K562 (cell line): ENCODE measurements around the gene SCLT1. TPM values are rescaled to one million over a fixed set of nuclear protein-coding genes. Genes with fewer than 3 reads are reported as not detected.

Source experiments
- ATAC-seq: fragments of 200-7000 bp; cut with Tn5 transposase; 3 replicates; pipeline ENCODE4 v1.9.1; 2020; ENCODE audit warnings: moderate library complexity
- BruUV-seq: library from RNA; stranded (reverse); fragments of 400-500 nt; replicated peaks from 2 replicates; lab custom pipeline; 2021; lab: Mats Ljungman, UMichigan
- CTCF ChIA-PET: fragments of 300-600 bp; formaldehyde crosslinking; extraction: SDS; loops from one replicate; lab custom pipeline; 2021; ENCODE audit warnings: low intra/inter-chr PET ratio; lab: Yijun Ruan, JAX
- POLR2A ChIA-PET: fragments of 300-600, 350-650 bp; sonication (Branson Sonifier 250); formaldehyde crosslinking; extraction: SDS; loops from one replicate; lab custom pipeline; 2021; ENCODE audit warnings: antibody characterized with exemption, inconsistent platforms; lab: Yijun Ruan, JAX
- DNase-seq, 4 experiments: peaks; one replicate each; pipeline versions ENCODE4 v3.0.0 to v3.0.0-alpha.2; 2011 to 2018; ENCODE audit warnings: low spot score in 3 of 4, mixed read lengths in 3 of 4; ENCODE audit errors: extremely low read depth in 1 of 4
- FAIRE-seq: peaks from 2 replicates; lab custom pipeline; 2011; peaks lifted over from hg19 to GRCh38; lab: Jason Lieb, UNC
- H2AFZ ChIP-seq: 2 replicates; pipeline ENCODE4 v1.6.0; 2011; ENCODE audit warnings: low read depth, low read length, control low read depth, inconsistent platforms
- H3K27ac ChIP-seq: fragments of 200-600 bp; 3 replicates; pipeline ENCODE4 v1.8.0; 2011; ENCODE audit warnings: low read depth, mild to moderate bottlenecking, control low read depth, inconsistent platforms, low read length, moderate library complexity, mixed read lengths; ENCODE audit errors: extremely low read depth
- H3K27me3 ChIP-seq, 2 experiments: fragments of 300-600 bp in 1 of 2; 2 replicates in 1 of 2; 3 replicates in 1 of 2; pipeline versions ENCODE4 v1.6.0 to v1.8.0; 2011; ENCODE audit warnings: inconsistent platforms in 2 of 2, low read length in 2 of 2, mild to moderate bottlenecking in 1 of 2, mixed read lengths in 1 of 2, moderate library complexity in 1 of 2; ENCODE audit not compliant: control insufficient read depth in 2 of 2, insufficient read depth in 2 of 2
- H3K36me3 ChIP-seq: fragments of 300-600 bp; 3 replicates; pipeline ENCODE4 v1.8.0; 2011; ENCODE audit warnings: mild to moderate bottlenecking, low read length, inconsistent platforms; ENCODE audit not compliant: control insufficient read depth, insufficient read depth
- H3K4me1 ChIP-seq, 2 experiments: fragments of 200-600 bp in 1 of 2; replicated peaks in 1 of 2; 2 replicates in 1 of 2; 3 replicates in 1 of 2; pipeline versions ENCODE4 v1.5.1 to v1.8.0; 2011; ENCODE audit warnings: inconsistent platforms in 2 of 2, low read length in 2 of 2, mild to moderate bottlenecking in 1 of 2, mixed read lengths in 1 of 2, moderate library complexity in 1 of 2; ENCODE audit not compliant: control insufficient read depth in 2 of 2, insufficient read depth in 2 of 2
- H3K4me2 ChIP-seq: 2 replicates; pipeline ENCODE4 v1.6.1; 2011; ENCODE audit warnings: low read length, control low read depth, inconsistent platforms, mixed read lengths; ENCODE audit not compliant: insufficient read depth
- H3K4me3 ChIP-seq: fragments of 200-600 bp; sonication (generic), shearing (Covaris generic); 2 replicates; pipeline ENCODE4 v1.5.1; 2016; ENCODE audit warnings: control low read depth, inconsistent platforms
- H3K79me2 ChIP-seq: fragments of 200-600 bp; 3 replicates; pipeline ENCODE4 v1.8.0; 2011; ENCODE audit warnings: low read length, inconsistent platforms; ENCODE audit not compliant: control insufficient read depth, insufficient read depth
- H3K9ac ChIP-seq, 2 experiments: 2 replicates each; pipeline versions ENCODE4 v1.6.0 to v1.6.1; 2011; ENCODE audit warnings: low read depth in 2 of 2, low read length in 2 of 2, control low read depth in 1 of 2, inconsistent platforms in 1 of 2, mild to moderate bottlenecking in 1 of 2, mixed read lengths in 1 of 2; ENCODE audit not compliant: insufficient read depth in 1 of 2
- H3K9me1 ChIP-seq: one replicate; pipeline ENCODE4 v1.6.0; 2011; ENCODE audit warnings: inconsistent platforms, mild to moderate bottlenecking, low read length, moderate library complexity; ENCODE audit not compliant: control insufficient read depth, insufficient read depth
- H3K9me3 ChIP-seq: replicated peaks from 2 replicates; pipeline ENCODE4 v1.5.1; 2011; ENCODE audit warnings: low read depth, low read length, inconsistent platforms; ENCODE audit not compliant: control insufficient read depth, insufficient read depth
- H4K20me1 ChIP-seq: replicated peaks from 2 replicates; pipeline ENCODE4 v1.6.1; 2011; ENCODE audit warnings: low read length, inconsistent platforms, mixed read lengths; ENCODE audit not compliant: control insufficient read depth, insufficient read depth
- ARID1B ChIP-seq: fragments of 450-650 bp; IDR thresholded peaks from 2 replicates; pipeline ENCODE4 v1.6.1; 2016; ENCODE audit warnings: antibody characterized with exemption, mild to moderate bottlenecking, inconsistent platforms
- DIDO1 ChIP-seq: fragments of 450-650 bp; IDR thresholded peaks from 2 replicates; pipeline ENCODE4 v1.6.1; 2016; ENCODE audit warnings: low read depth, missing biosample characterization, missing genetic modification characterization
- EZH2 ChIP-seq: IDR thresholded peaks from 2 replicates; pipeline ENCODE4 v1.6.1; 2012; ENCODE audit warnings: low read depth, mild to moderate bottlenecking, inconsistent platforms, low read length, borderline replicate concordance
- FOXJ2 ChIP-seq: fragments of 200-800 bp; sonication (Bioruptor generic); IDR thresholded peaks from 2 replicates; pipeline ENCODE4 v1.6.1; 2016; ENCODE audit warnings: missing genetic modification characterization, missing compliant biosample characterization
- GMEB1 ChIP-seq: fragments of 250-450 bp; sonication (Bioruptor Pico); IDR thresholded peaks from 2 replicates; pipeline ENCODE4 v1.4.0; 2020; ENCODE audit warnings: mild to moderate bottlenecking
- PHF20 ChIP-seq: fragments of 450-650 bp; IDR thresholded peaks from 2 replicates; pipeline ENCODE4 v1.6.1; 2018; ENCODE audit not compliant: partially characterized antibody
- POLR2A ChIP-seq: fragments of 450-650 bp; conservative IDR thresholded peaks from 2 replicates; pipeline ENCODE4 v1.6.1; 2016
- STAT5A ChIP-seq: IDR thresholded peaks from 2 replicates; pipeline ENCODE4 v1.6.1; 2012; ENCODE audit warnings: low read length, inconsistent platforms, borderline replicate concordance
- SUPT5H ChIP-seq: fragments of 450-650 bp; IDR thresholded peaks from 2 replicates; pipeline ENCODE4 v1.6.1; 2016
- WGBS: fragments of 100-300 bp; shearing (Covaris generic); methylation state at CpG from one replicate; pipeline ENCODE4 v1.1.6; 2016; ENCODE audit warnings: low coverage, mixed read lengths; ENCODE audit not compliant: insufficient coverage; ENCODE audit errors: missing lambda C conversion rate; 5-methylcytosine and 5-hydroxymethylcytosine counted together
- in situ Hi-C: fragments of 300-500 bp; cut with MboI; formaldehyde crosslinking; loops from 4 replicates; pipeline ENCODE4 v1.15.0; 2018; ENCODE audit warnings: inconsistent platforms, mixed read lengths
- intact Hi-C: fragments of 100-400 bp; cut with micrococcal nuclease; formaldehyde crosslinking; loops from 2 replicates; pipeline ENCODE4 v1.14.2; 2022
- polyA plus RNA-seq, 8 experiments: library from polyadenylated mRNA; depleted of rRNA in 4 of 8; stranded (reverse) in 5 of 8; unstranded in 3 of 8; fragments of >200 nt; fragmentation: Nextera tagmentation in 2 of 8; fragmentation: Illumina TruSeq in 1 of 8; extraction: Ambion mirVana in 2 of 8; extraction: Trizol in 1 of 8; gene quantifications; 2 replicates each; pipeline versions ENCODE4 v1.2.1 to v1.2.3, GENCODE V29; 2011 to 2014; ENCODE audit warnings: inconsistent platforms in 1 of 8, missing spikeins in 1 of 8
- total RNA-seq, 7 experiments: library from RNA; depleted of rRNA in 6 of 7; stranded (reverse); fragments of >200 nt in 6 of 7; fragmentation: Illumina TruSeq in 2 of 7; extraction: Trizol in 2 of 7; gene quantifications; 2 replicates each; pipeline versions ENCODE4 v1.2.1 to v1.2.3, GENCODE V29; 2011 to 2021; ENCODE audit warnings: low replicate concordance in 1 of 7
- TF ChIP-seq, protein P1 (sequence below): sonication (generic); formaldehyde crosslinking; IDR thresholded peaks from 2 replicates; pipeline ENCODE4 v1.9.0; 2022; ENCODE audit warnings: mild to moderate bottlenecking, missing genetic modification reagents

Gene SCLT1
- total and polyA plus RNA-seq, 9 of the 15 experiments (the other 6 are each of a cell fraction or from before 2014, with no cell fraction given), result 8.0 to 31.9 (median 24.2) TPM

- no peak for TF ChIP-seq EZH2
- no peak for TF ChIP-seq DIDO1 (tag)
Measured at GRCh38 chr4:128859887-128860677, 233.3 kb downstream of the SCLT1 start (continued).

GRCh38 chr4:128858879-128859671 lies 234.3 kb downstream of the SCLT1 start:
- no peak overlapping the region for H2AFZ ChIP-seq
- ATAC-seq (no peak), DNase-seq (no peak), FAIRE-seq (no peak)
- no TSS peak for BruUV-seq
- H3K36me3 ChIP-seq, result peaks cover 99% of the 10 kb centered on the region
- intact Hi-C loops (no loop called here), in situ Hi-C loops (loop anchor here (25.0 kb wide), 1 partner anchor 672 kb away; no protein-coding TSS in a partner anchor)
- no peaks in the 10 kb centered on the region for H3K9me3 ChIP-seq
- 91% methylated on average over 17 of the region's 18 CpGs for WGBS
- H3K4me2 ChIP-seq, result no peak overlapping the region
- H3K27me3 ChIP-seq, result no peaks in the 10 kb centered on the region
- no peaks in the 10 kb centered on the region for H3K9me1 ChIP-seq
- H3K27ac ChIP-seq, result no peak overlapping the region
- no peak overlapping the region for H3K4me3 ChIP-seq
- peaks cover 7% of the 10 kb centered on the region; the same call in 1 of the 2 replicates for H4K20me1 ChIP-seq
- 0 out of 3 replicates have a peak, but pooled peaks cover 4% of the 10 kb centered on the region for H3K79me2 ChIP-seq
- no peak overlapping the region for H3K9ac ChIP-seq
- peak; percentile 55; the same call in 1 of the 2 replicates for TF ChIP-seq STAT5A
- TF ChIP-seq ARID1B, result no peak
- TF ChIP-seq, protein P1, sequence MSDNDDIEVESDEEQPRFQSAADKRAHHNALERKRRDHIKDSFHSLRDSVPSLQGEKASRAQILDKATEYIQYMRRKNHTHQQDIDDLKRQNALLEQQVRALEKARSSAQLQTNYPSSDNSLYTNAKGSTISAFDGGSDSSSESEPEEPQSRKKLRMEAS (CRISPR knock-in tag), result 0 out of 2 replicates have a peak, but pooled peaks have one; percentile 12
- TF ChIP-seq PHF20, result peak; percentile 51
- TF ChIP-seq SUPT5H, result peak; percentile 63; the same call in 1 of the 2 replicates
- TF ChIP-seq GMEB1, result no peak
- no peak for TF ChIP-seq FOXJ2
- peak; percentile 52 for TF ChIP-seq POLR2A
- ChIA-PET CTCF (no interaction called here), POLR2A (interaction anchor here (0.7 kb wide), 1 partner anchor 87 kb away, joined by 3 read pairs; no protein-coding TSS in a partner anchor)
- H3K4me1 ChIP-seq, result no peaks in the 10 kb centered on the region
